Measurements from ENCODE around the gene RFX7. TPM values are rescaled to one million over a fixed set of nuclear protein-coding genes. Genes with fewer than 3 reads are reported as not detected.

Gene RFX7
- total and polyA plus RNA-seq, 2 of the 8 experiments (the other 6 are each of a cell fraction or from before 2014, with no cell fraction given), result 10.4 to 40.9 TPM

DNA sequence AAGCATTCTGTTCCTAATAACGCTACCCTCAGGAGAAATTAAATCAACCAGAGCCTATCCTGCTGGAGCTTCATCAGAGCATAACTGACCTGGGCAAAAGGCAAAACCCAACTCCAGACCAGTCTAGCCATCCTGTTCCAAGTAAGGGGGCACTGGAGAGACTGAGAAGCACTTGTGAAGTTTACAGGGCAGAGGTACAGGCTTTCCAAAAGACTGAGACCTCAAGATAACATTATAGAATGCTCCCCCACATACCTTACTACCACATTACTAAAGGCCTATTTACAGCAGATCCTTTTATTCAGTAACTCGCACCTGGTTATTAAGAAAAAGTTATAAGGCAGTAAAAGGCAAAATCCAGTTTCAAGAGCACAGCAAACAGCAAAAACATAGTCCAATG lies 35.5 kb downstream of the RFX7 start:
- no peaks in the 10 kb centered on the region for H3K9me3 ChIP-seq (ENCODE audit: insufficient read depth in 2 of 2, low read depth in 1 of 2, low read length in 1 of 2)
- H3K79me1 ChIP-seq (ENCODE audit: low read depth, low read length), result no peaks in the 10 kb centered on the region; the same call in 1 of the 2 replicates
- no peak overlapping the region for H2BK15ac ChIP-seq (ENCODE audit: low read length)
- peaks cover 0 to 11% (median 4%) of the 10 kb centered on the region in 4 experiments; a peak in 4 of 7 replicates for H3K4me1 ChIP-seq (replicated peaks in 1 of 4; ENCODE audit: control insufficient read depth in 3 of 4, insufficient read depth in 4 of 4, low read length in 3 of 4)
- no peak overlapping the region for H2AFZ ChIP-seq (ENCODE audit: low read length)
- no peak overlapping the region for H2BK5ac ChIP-seq (ENCODE audit: low read depth, low read length)
- no peak overlapping the region for H4K91ac ChIP-seq (replicated peaks; ENCODE audit: insufficient read length, low read length)
- H3K4ac ChIP-seq (replicated peaks; ENCODE audit: insufficient read length, low read depth, low read length), result no peak overlapping the region
- no peak overlapping the region for H3K4me2 ChIP-seq (ENCODE audit: insufficient read depth in 1 of 2, low read depth in 2 of 2, low read length in 2 of 2)
- H2BK20ac ChIP-seq (ENCODE audit: low read length), result no peak overlapping the region
- FAIRE-seq (no peak), DNase-seq (ENCODE audit: low read depth in 1 of 2, low spot score in 2 of 2) (no peak)
- no peaks in the 10 kb centered on the region for H3K23me2 ChIP-seq (ENCODE audit: low read depth, low read length)
- no peak overlapping the region for H3K23ac ChIP-seq (ENCODE audit: insufficient read length)
- H4K20me1 ChIP-seq (replicated peaks in 1 of 2; ENCODE audit: control insufficient read depth in 1 of 2, insufficient read depth in 2 of 2, low read length in 2 of 2), result peaks cover 0 to 3% of the 10 kb centered on the region in 2 experiments
- WGBS, 2 experiments (ENCODE audit: extremely low coverage in 1 of 2, insufficient coverage in 1 of 2, insufficient read length in 1 of 2, insufficient replicate concordance in 2 of 2, low coverage in 1 of 2, low lambda C conversion rate in 2 of 2, missing lambda C conversion rate in 1 of 2), result 92% methylated on average over 2 of the region's 2 CpGs; no CpG with 5 or more reads in 1 of the 2 experiments
- ChIA-PET CTCF (ENCODE audit: partially characterized antibody) (no interaction called here), POLR2A (ENCODE audit: partially characterized antibody) (interaction anchor here (1.0 to 1.2 kb wide), 2 partner anchors 8 to 21 kb away, joined by 3 to 5 read pairs; no protein-coding TSS in a partner anchor)
- no peak overlapping the region for H3K14ac ChIP-seq (ENCODE audit: insufficient read length)
- no peak overlapping the region for H2AK5ac ChIP-seq (ENCODE audit: low read depth, low read length)
- H3K18ac ChIP-seq (ENCODE audit: extremely low read depth, low read length), result no peak overlapping the region; the same call in 1 of the 2 replicates
- H3K27ac ChIP-seq (ENCODE audit: low read depth, low read length), result no peak overlapping the region
- H3K4me3 ChIP-seq (ENCODE audit: extremely low read depth in 1 of 4, insufficient read depth in 2 of 4, low read depth in 3 of 4, low read length in 4 of 4), result no peak overlapping the region
- no peak overlapping the region for H3K56ac ChIP-seq (replicated peaks; ENCODE audit: insufficient read length, low read depth, low read length)
- peaks cover 7 to 100% of the 10 kb centered on the region in 2 experiments; a peak in 3 of 4 replicates for H3K79me2 ChIP-seq (ENCODE audit: control insufficient read depth in 1 of 2, insufficient read depth in 2 of 2, low read length in 2 of 2)
- no peak overlapping the region for H4K8ac ChIP-seq (ENCODE audit: extremely low read depth, insufficient read depth, low read length)
- no peak overlapping the region for H2BK120ac ChIP-seq (replicated peaks; ENCODE audit: low read depth, low read length)
- H4K5ac ChIP-seq (ENCODE audit: insufficient read length, low read depth, low read length), result no peak overlapping the region
- no peaks in the 10 kb centered on the region for H3K27me3 ChIP-seq (replicated peaks in 1 of 4; ENCODE audit: control insufficient read depth in 3 of 4, extremely low read depth in 1 of 4, insufficient read depth in 3 of 4, low read length in 3 of 4)
- H3K36me3 ChIP-seq (ENCODE audit: control insufficient read depth in 2 of 4, insufficient read depth in 4 of 4, low read length in 3 of 4), result no peaks in the 10 kb centered on the region
- no peak overlapping the region for H2BK12ac ChIP-seq (ENCODE audit: low read depth, low read length)
- H3K9ac ChIP-seq (replicated peaks in 1 of 4; ENCODE audit: extremely low read depth in 1 of 4, low read depth in 3 of 4, low read length in 3 of 4), result no peak overlapping the region
- TF ChIP-seq BACH1 (IDR thresholded peaks at IDR 0.05; ENCODE audit: low read length) (no peak), NRF1 (IDR thresholded peaks at IDR 0.05; ENCODE audit: low read depth, low read length) (no peak), SIX5 (IDR thresholded peaks at IDR 0.05; ENCODE audit: low read depth, low read length) (no peak), CTBP2 (IDR thresholded peaks at IDR 0.05; ENCODE audit: borderline replicate concordance, insufficient read depth, insufficient read length, low read length) (no peak), KDM1A (IDR thresholded peaks at IDR 0.05; ENCODE audit: borderline replicate concordance, low read length) (no peak), KDM5A (IDR thresholded peaks at IDR 0.05; ENCODE audit: low read length) (no peak), RFX5 (IDR thresholded peaks at IDR 0.05; ENCODE audit: borderline replicate concordance, low read depth, low read length) (no peak), SP2 (IDR thresholded peaks at IDR 0.05; ENCODE audit: low read length) (no peak), EZH2 (IDR thresholded peaks at IDR 0.05; ENCODE audit: low read depth, low read length, severe bottlenecking) (no peak), KDM4A (IDR thresholded peaks at IDR 0.05; ENCODE audit: low read depth, low read length, severe bottlenecking) (no peak), NANOG (IDR thresholded peaks at IDR 0.05; ENCODE audit: insufficient read depth, low read depth, low read length, poor library complexity, severe bottlenecking) (no peak), YY1 (IDR thresholded peaks at IDR 0.05; ENCODE audit: low read depth, low read length) (no peak), TAF1 (IDR thresholded peaks at IDR 0.05; ENCODE audit: low read depth, low read length) (no peak), JUN (IDR thresholded peaks at IDR 0.05; ENCODE audit: low read depth, low read length) (no peak), EGR1 (IDR thresholded peaks at IDR 0.05; ENCODE audit: borderline replicate concordance, low read depth, low read length) (no peak)

Data from H1 (cell line).